ENCODE data around the gene ECEL1.

The ECEL1 gene

GRCh38 chr2:232485348-232485756 lies 2.3 kb downstream of the ECEL1 start:
- Histone ChIP-seq H3K79me2 (ENCODE audit: insufficient read depth, low read length) (no peaks in the 10 kb centered on the region), H3F3A (ENCODE audit: insufficient read depth) (no peaks in the 10 kb centered on the region), H2AFZ (ENCODE audit: low read depth, low read length, severe bottlenecking) (no peak overlapping the region), H3K27ac (ENCODE audit: low read depth, low read length) (no peak overlapping the region), H4K20me1 (ENCODE audit: low read depth, low read length) (no peaks in the 10 kb centered on the region), H3K4me2 (ENCODE audit: low read depth, low read length, poor library complexity, severe bottlenecking) (no peak overlapping the region), H3K36me3 (ENCODE audit: low read length) (no peaks in the 10 kb centered on the region), H3K27me3 (ENCODE audit: low read length) (no peaks in the 10 kb centered on the region), H3K9me3 (ENCODE audit: insufficient read depth, low read length) (no peaks in the 10 kb centered on the region), H3K4me3 (ENCODE audit: insufficient read depth, low read length, poor library complexity, severe bottlenecking) (no peak overlapping the region), H3K9me2 (replicated peaks; ENCODE audit: insufficient read depth, low read length) (no peaks in the 10 kb centered on the region), H3K9ac (ENCODE audit: low read length) (no peak overlapping the region)
- TF ChIP-seq EZH2phosphoT487 (conservative IDR thresholded peaks at IDR 0.05; ENCODE audit: low read length) (no peak), CTCF (IDR thresholded peaks at IDR 0.05; ENCODE audit: insufficient read depth, low read length, poor library complexity, severe bottlenecking) (no peak)

GRCh38 chr2:232484628-232485347 lies 2.8 kb downstream of the ECEL1 start:
- H3K27ac ChIP-seq (ENCODE audit: low read depth, low read length), result no peak overlapping the region
- H3K79me2 ChIP-seq (ENCODE audit: insufficient read depth, low read length), result no peaks in the 10 kb centered on the region
- no peaks in the 10 kb centered on the region for H3K36me3 ChIP-seq (ENCODE audit: low read length)
- H2AFZ ChIP-seq (ENCODE audit: low read depth, low read length, severe bottlenecking), result no peak overlapping the region
- no peak overlapping the region for H3K4me2 ChIP-seq (ENCODE audit: low read depth, low read length, poor library complexity, severe bottlenecking)
- no peaks in the 10 kb centered on the region for H3F3A ChIP-seq (ENCODE audit: insufficient read depth)
- no peaks in the 10 kb centered on the region for H3K27me3 ChIP-seq (ENCODE audit: low read length)
- H3K9ac ChIP-seq (ENCODE audit: low read length), result no peak overlapping the region
- no peaks in the 10 kb centered on the region for H4K20me1 ChIP-seq (ENCODE audit: low read depth, low read length)
- no peaks in the 10 kb centered on the region for H3K9me3 ChIP-seq (ENCODE audit: insufficient read depth, low read length)
- TF ChIP-seq CTCF (IDR thresholded peaks at IDR 0.05; ENCODE audit: insufficient read depth, low read length, poor library complexity, severe bottlenecking), result no peak
- TF ChIP-seq EZH2phosphoT487 (conservative IDR thresholded peaks at IDR 0.05; ENCODE audit: low read length), result no peak
- H3K4me3 ChIP-seq (ENCODE audit: insufficient read depth, low read length, poor library complexity, severe bottlenecking), result no peak overlapping the region
- H3K9me2 ChIP-seq (replicated peaks; ENCODE audit: insufficient read depth, low read length), result no peaks in the 10 kb centered on the region

GRCh38 chr2:232483923-232484627 lies 3.6 kb downstream of the ECEL1 start:
- TF ChIP-seq CTCF (IDR thresholded peaks at IDR 0.05; ENCODE audit: insufficient read depth, low read length, poor library complexity, severe bottlenecking) (no peak), EZH2phosphoT487 (conservative IDR thresholded peaks at IDR 0.05; ENCODE audit: low read length) (no peak)

More at GRCh38 chr2:232483923-232484627, 3.6 kb downstream of the ECEL1 start:
- no peaks in the 10 kb centered on the region for H3K27me3 ChIP-seq (ENCODE audit: low read length)
- no peaks in the 10 kb centered on the region for H3K9me2 ChIP-seq (replicated peaks; ENCODE audit: insufficient read depth, low read length)
- H3K36me3 ChIP-seq (ENCODE audit: low read length), result no peaks in the 10 kb centered on the region
- H4K20me1 ChIP-seq (ENCODE audit: low read depth, low read length), result no peaks in the 10 kb centered on the region
- no peaks in the 10 kb centered on the region for H3K79me2 ChIP-seq (ENCODE audit: insufficient read depth, low read length)
- H3K4me3 ChIP-seq (ENCODE audit: insufficient read depth, low read length, poor library complexity, severe bottlenecking), result no peak overlapping the region
- no peaks in the 10 kb centered on the region for H3F3A ChIP-seq (ENCODE audit: insufficient read depth)
- no peak overlapping the region for H3K4me2 ChIP-seq (ENCODE audit: low read depth, low read length, poor library complexity, severe bottlenecking)
- no peak overlapping the region for H3K9ac ChIP-seq (ENCODE audit: low read length)
- no peaks in the 10 kb centered on the region for H3K9me3 ChIP-seq (ENCODE audit: insufficient read depth, low read length)
- no peak overlapping the region for H3K27ac ChIP-seq (ENCODE audit: low read depth, low read length)
- no peak overlapping the region for H2AFZ ChIP-seq (ENCODE audit: low read depth, low read length, severe bottlenecking)
